Esophagus (tissue), 2 donors: ENCODE results near the gene RIPK3. TPM values are rescaled to one million over a fixed set of nuclear protein-coding genes. Genes with fewer than 3 reads are reported as not detected.

Experiments used
- H3K27ac ChIP-seq, 2 donors: one replicate each; pipeline ENCODE4 v1.5.1; 2013; ENCODE audit warnings: low read depth in 2 of 2, mild to moderate bottlenecking in 2 of 2, inconsistent platforms in 1 of 2, low read length in 1 of 2, moderate library complexity in 1 of 2
- H3K27me3 ChIP-seq, 2 donors: one replicate each; pipeline ENCODE4 v1.6.1; 2013; ENCODE audit warnings: low read length in 2 of 2, control low read depth in 1 of 2, mild to moderate bottlenecking in 1 of 2; ENCODE audit not compliant: insufficient read depth in 2 of 2, control insufficient read depth in 1 of 2
- H3K36me3 ChIP-seq, 2 donors: one replicate each; pipeline ENCODE4 v1.6.1; 2013; ENCODE audit warnings: low read length in 1 of 2; ENCODE audit not compliant: control insufficient read depth in 2 of 2, insufficient read depth in 2 of 2
- H3K4me1 ChIP-seq, 2 donors: one replicate each; pipeline ENCODE4 v1.6.1; 2013; ENCODE audit warnings: low read length in 1 of 2; ENCODE audit not compliant: control insufficient read depth in 2 of 2, insufficient read depth in 2 of 2
- H3K4me3 ChIP-seq, 2 donors: one replicate each; pipeline ENCODE4 v1.5.1; 2013; ENCODE audit warnings: low read length in 2 of 2, mild to moderate bottlenecking in 2 of 2, low read depth in 1 of 2, moderate library complexity in 1 of 2
- H3K9me3 ChIP-seq, 2 donors: one replicate each; pipeline ENCODE4 v1.6.1; 2013; ENCODE audit warnings: mild to moderate bottlenecking in 2 of 2, low read depth in 1 of 2, low read length in 1 of 2, moderate library complexity in 1 of 2; ENCODE audit not compliant: control insufficient read depth in 2 of 2, insufficient read depth in 1 of 2
- WGBS, 2 donors: extraction: QIAGEN DNeasy Blood & Tissue Kit; methylation state at CpG; one replicate each; pipeline ENCODE4 v1.1.7; 2013; 5-methylcytosine and 5-hydroxymethylcytosine counted together
- polyA plus RNA-seq, 2 donors: library from polyadenylated mRNA; stranded (reverse); fragments of 200-250 nt; gene quantifications; one replicate each; pipeline ENCODE4 v1.2.3, GENCODE V29; 2013
- donor health status: healthy with polysubstance abuse.
- donor health status: Bipolar disorder and iron deficiency.

The RIPK3 gene
- polyA plus RNA-seq, 2 donors: 13.3 to 14.4 TPM

GRCh38 chr14:24337144-24337823 lies 2.5 kb downstream of the RIPK3 start:
- H3K27me3 ChIP-seq: no peaks in the 10 kb centered on the region
- H3K4me3 ChIP-seq: no peak overlapping the region
- H3K36me3 ChIP-seq: peaks cover 0 to 4% of the 10 kb centered on the region in 2 donors
- peaks cover 5 to 18% of the 10 kb centered on the region in 2 donors for H3K4me1 ChIP-seq
- no peaks in the 10 kb centered on the region for H3K9me3 ChIP-seq
- WGBS, 2 donors: 83 to 85% methylated on average over 7 of the region's 7 CpGs
- H3K27ac ChIP-seq: no peak overlapping the region

- WGBS, 2 donors: 75 to 77% methylated on average over 12 of the region's 12 CpGs
- Histone ChIP-seq H3K4me1 (peaks cover 5 to 22% of the 10 kb centered on the region in 2 donors), H3K9me3 (no peaks in the 10 kb centered on the region), H3K27me3 (no peaks in the 10 kb centered on the region), H3K4me3 (no peak overlapping the region), H3K36me3 (peaks cover 0 to 4% of the 10 kb centered on the region in 2 donors), H3K27ac (peak overlapping the region; percentile 14 to 30)
These were observed 4.2 kb downstream of the RIPK3 start for GRCh38 chr14:24335461-24336171.

- no peaks in the 10 kb centered on the region for H3K9me3 ChIP-seq
- peaks cover 0 to 4% of the 10 kb centered on the region in 2 donors for H3K36me3 ChIP-seq
- H3K27ac ChIP-seq: peak within 1 kb of the TSS; percentile 14 to 51
- H3K4me1 ChIP-seq: peaks cover 5 to 22% of the 10 kb centered on the region in 2 donors
- no peaks in the 10 kb centered on the region for H3K27me3 ChIP-seq
- H3K4me3 ChIP-seq: peak within 1 kb of the TSS; percentile 23 to 40
- 7 to 8% methylated on average over 63 to 65 of the region's 65 CpGs for WGBS, 2 donors
These were observed 5.1 kb downstream of the RIPK3 start, which contains the start of gene ADCY4 for GRCh38 chr14:24334431-24335291. ADCY4 (minus strand) TSS chr14:24335071; CDS start chr14:24334652, 419 bp downstream.

- peak overlapping the region; percentile 15 to 29 for H3K4me3 ChIP-seq
- no peak overlapping the region for H3K27ac ChIP-seq
- 15 to 18% methylated on average over 56 of the region's 56 CpGs for WGBS, 2 donors
- no peaks in the 10 kb centered on the region for H3K27me3 ChIP-seq
- peaks cover 0 to 2% of the 10 kb centered on the region in 2 donors for H3K36me3 ChIP-seq
- H3K4me1 ChIP-seq: peaks cover 0 to 17% of the 10 kb centered on the region in 2 donors
- no peaks in the 10 kb centered on the region for H3K9me3 ChIP-seq
These were observed 7.4 kb downstream of the RIPK3 start for GRCh38 chr14:24332268-24332993.

GRCh38 chr14:24331731-24332267 lies 8.0 kb downstream of the RIPK3 start:
- H3K9me3 ChIP-seq: no peaks in the 10 kb centered on the region
- H3K27me3 ChIP-seq: no peaks in the 10 kb centered on the region
- 57 to 58% methylated on average over 26 of the region's 26 CpGs for WGBS, 2 donors
- H3K36me3 ChIP-seq: no peaks in the 10 kb centered on the region
- H3K4me1 ChIP-seq: peaks cover 0 to 17% of the 10 kb centered on the region in 2 donors
- H3K27ac ChIP-seq: no peak overlapping the region
- no peak overlapping the region for H3K4me3 ChIP-seq

- Histone ChIP-seq H3K9me3 (no peaks in the 10 kb centered on the region), H3K4me1 (peaks cover 0 to 17% of the 10 kb centered on the region in 2 donors), H3K27ac (no peak overlapping the region), H3K27me3 (no peaks in the 10 kb centered on the region), H3K4me3 (no peak overlapping the region), H3K36me3 (no peaks in the 10 kb centered on the region)
- WGBS, 2 donors: 94% methylated on average over 10 of the region's 10 CpGs
These were observed 8.7 kb downstream of the RIPK3 start for GRCh38 chr14:24330973-24331674.

GRCh38 chr14:24329736-24330135 lies 10.1 kb downstream of the RIPK3 start:
- H3K36me3 ChIP-seq: no peaks in the 10 kb centered on the region
- H3K4me3 ChIP-seq: no peak overlapping the region
- no peak overlapping the region for H3K27ac ChIP-seq
- no peaks in the 10 kb centered on the region for H3K27me3 ChIP-seq
- peaks cover 0 to 16% of the 10 kb centered on the region in 2 donors for H3K4me1 ChIP-seq
- no peaks in the 10 kb centered on the region for H3K9me3 ChIP-seq
- 69 to 72% methylated on average over 9 of the region's 9 CpGs for WGBS, 2 donors

GRCh38 chr14:24329073-24329663 lies 10.6 kb downstream of the RIPK3 start:
- Histone ChIP-seq H3K36me3 (no peaks in the 10 kb centered on the region), H3K27me3 (no peaks in the 10 kb centered on the region), H3K4me1 (peaks cover 0 to 14% of the 10 kb centered on the region in 2 donors), H3K4me3 (no peak overlapping the region), H3K27ac (no peak overlapping the region), H3K9me3 (no peaks in the 10 kb centered on the region)
- WGBS, 2 donors: 90 to 94% methylated on average over 12 of the region's 12 CpGs
